ENCODE measurements around the gene TMC6. TPM values are rescaled to one million over a fixed set of nuclear protein-coding genes. Genes with fewer than 3 reads are reported as not detected.
A peak's percentile ranks its signal among the peaks of the same experiment; 100 is the strongest.

TMC6 gene
- total RNA-seq, 2 experiments from 2014 or later, result 124 to 258 TPM

DNA sequence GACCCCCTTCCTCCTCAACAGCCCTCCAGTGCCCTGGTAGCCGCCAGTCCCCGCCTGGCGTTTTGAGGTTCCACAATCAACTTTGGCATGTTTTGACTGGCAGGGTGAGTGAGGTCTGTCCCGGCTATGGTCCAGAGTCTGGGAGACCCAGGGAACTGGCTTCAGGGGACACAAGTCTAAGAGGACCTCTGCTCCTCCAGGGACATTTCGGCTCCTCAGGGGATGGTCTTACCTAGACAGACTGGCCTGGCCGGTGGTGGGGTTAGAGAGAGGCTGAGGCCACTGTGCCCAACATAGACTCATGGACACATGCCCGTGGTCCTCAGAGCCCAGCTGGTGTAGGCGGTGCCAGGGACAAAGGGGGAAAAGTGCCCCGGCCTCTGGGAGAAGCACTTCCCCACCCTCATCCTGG, 4.2 kb upstream of the TMC6 start:
- BruUV-seq (replicated peaks), result no TSS peak
- peaks cover 51% of the 10 kb centered on the region for H3K36me3 ChIP-seq (ENCODE audit: insufficient read depth, low read length)
- no peaks in the 10 kb centered on the region for H3K9me3 ChIP-seq (ENCODE audit: low read length)
- no peak for DNase-seq (ENCODE audit: low spot score)
- peak overlapping the region; percentile 91 for H3K27ac ChIP-seq (ENCODE audit: low read depth, low read length, poor library complexity, severe bottlenecking)
- TF ChIP-seq, protein P1, sequence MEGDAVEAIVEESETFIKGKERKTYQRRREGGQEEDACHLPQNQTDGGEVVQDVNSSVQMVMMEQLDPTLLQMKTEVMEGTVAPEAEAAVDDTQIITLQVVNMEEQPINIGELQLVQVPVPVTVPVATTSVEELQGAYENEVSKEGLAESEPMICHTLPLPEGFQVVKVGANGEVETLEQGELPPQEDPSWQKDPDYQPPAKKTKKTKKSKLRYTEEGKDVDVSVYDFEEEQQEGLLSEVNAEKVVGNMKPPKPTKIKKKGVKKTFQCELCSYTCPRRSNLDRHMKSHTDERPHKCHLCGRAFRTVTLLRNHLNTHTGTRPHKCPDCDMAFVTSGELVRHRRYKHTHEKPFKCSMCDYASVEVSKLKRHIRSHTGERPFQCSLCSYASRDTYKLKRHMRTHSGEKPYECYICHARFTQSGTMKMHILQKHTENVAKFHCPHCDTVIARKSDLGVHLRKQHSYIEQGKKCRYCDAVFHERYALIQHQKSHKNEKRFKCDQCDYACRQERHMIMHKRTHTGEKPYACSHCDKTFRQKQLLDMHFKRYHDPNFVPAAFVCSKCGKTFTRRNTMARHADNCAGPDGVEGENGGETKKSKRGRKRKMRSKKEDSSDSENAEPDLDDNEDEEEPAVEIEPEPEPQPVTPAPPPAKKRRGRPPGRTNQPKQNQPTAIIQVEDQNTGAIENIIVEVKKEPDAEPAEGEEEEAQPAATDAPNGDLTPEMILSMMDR (conservative IDR thresholded peaks at IDR 0.05; ENCODE audit: low read length), result no peak
- no peak for TF ChIP-seq EZH2phosphoT487 (IDR thresholded peaks at IDR 0.05; ENCODE audit: borderline replicate concordance, low read depth, low read length)
- peak overlapping the region; percentile 81 for H3K4me3 ChIP-seq (ENCODE audit: low read depth, low read length, poor library complexity, severe bottlenecking)
- H3K79me2 ChIP-seq (ENCODE audit: insufficient read depth, low read depth, low read length), result peaks cover 8% of the 10 kb centered on the region; the same call in 1 of the 2 replicates
- peak overlapping the region; percentile 96 for H3K4me2 ChIP-seq (ENCODE audit: low read length)
- no peaks in the 10 kb centered on the region for H3K9me2 ChIP-seq (ENCODE audit: insufficient read depth, low read length)
- intact Hi-C loops (cut with micrococcal nuclease; ENCODE audit: unreplicated experiment), result loop anchor here (5.0 kb wide), 2 partner anchors 120 to 1645 kb away; no protein-coding TSS in a partner anchor
- no peak overlapping the region for H2AFZ ChIP-seq (ENCODE audit: low read length)
- peaks cover 60% of the 10 kb centered on the region for H3K4me1 ChIP-seq (ENCODE audit: insufficient read depth, low read length, poor library complexity, severe bottlenecking)
- CTCF ChIA-PET (ENCODE audit: unreplicated experiment), result no interaction called here
- POLR2A ChIA-PET, result no interaction called here
- 0 out of 2 replicates have a peak, but pooled peaks cover 4% of the 10 kb centered on the region for H4K20me1 ChIP-seq (ENCODE audit: insufficient read depth, low read length)

DNA sequence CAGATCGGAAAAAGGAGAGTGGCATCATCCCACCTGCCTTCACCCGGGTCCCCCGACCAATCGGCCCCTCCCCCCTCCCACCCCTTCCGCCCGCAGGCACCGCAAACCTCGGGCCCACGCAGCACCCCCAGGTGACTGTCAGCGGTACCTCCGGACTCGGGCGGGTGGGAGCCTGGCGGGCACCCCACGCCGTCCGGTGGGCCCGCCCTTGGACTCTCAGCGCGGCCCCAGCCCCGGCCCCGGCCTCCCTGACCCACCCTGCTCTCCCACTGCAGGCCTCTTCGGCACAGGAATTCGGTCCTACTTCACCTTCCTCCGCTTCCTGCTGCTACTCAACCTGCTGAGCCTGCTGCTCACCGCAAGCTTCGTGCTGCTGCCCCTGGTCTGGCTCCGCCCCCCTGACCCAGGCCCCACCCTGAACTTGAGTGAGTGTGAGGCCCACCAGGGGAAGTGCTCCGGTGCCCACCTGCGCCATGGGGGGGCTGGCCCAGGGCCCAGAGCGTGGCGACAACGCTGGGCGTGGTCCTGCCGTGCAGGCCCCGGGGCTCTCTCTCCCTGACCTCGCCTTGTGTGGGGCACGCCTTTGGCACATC, 3.6 kb upstream of the TMC6 start:
- Histone ChIP-seq H4K20me1 (ENCODE audit: insufficient read depth, low read length) (0 out of 2 replicates have a peak, but pooled peaks cover 4% of the 10 kb centered on the region), H2AFZ (ENCODE audit: low read length) (no peak overlapping the region), H3K27ac (ENCODE audit: low read depth, low read length, poor library complexity, severe bottlenecking) (peak overlapping the region; percentile 91), H3K36me3 (ENCODE audit: insufficient read depth, low read length) (peaks cover 45% of the 10 kb centered on the region), H3K4me1 (ENCODE audit: insufficient read depth, low read length, poor library complexity, severe bottlenecking) (peaks cover 62% of the 10 kb centered on the region), H3K79me2 (ENCODE audit: insufficient read depth, low read depth, low read length) (peaks cover 8% of the 10 kb centered on the region; the same call in 1 of the 2 replicates), H3K9me3 (ENCODE audit: low read length) (no peaks in the 10 kb centered on the region), H3K4me3 (ENCODE audit: low read depth, low read length, poor library complexity, severe bottlenecking) (peak overlapping the region; percentile 81), H3K9me2 (ENCODE audit: insufficient read depth, low read length) (no peaks in the 10 kb centered on the region), H3K4me2 (ENCODE audit: low read length) (peak overlapping the region; percentile 96)
- BruUV-seq (replicated peaks), result no TSS peak
- intact Hi-C loops (cut with micrococcal nuclease; ENCODE audit: unreplicated experiment), result loop anchor here (5.0 kb wide), 2 partner anchors 120 to 1645 kb away; no protein-coding TSS in a partner anchor
- POLR2A ChIA-PET, result interaction anchor here (0.6 kb wide), 1 partner anchor 668 kb away, joined by 4 read pairs; no protein-coding TSS in a partner anchor
- CTCF ChIA-PET (ENCODE audit: unreplicated experiment), result interaction anchor here (0.6 kb wide), 1 partner anchor 108 kb away, joined by 3 read pairs; no protein-coding TSS in a partner anchor
- DNase-seq (ENCODE audit: low spot score), result peak; percentile 80
- no peak for TF ChIP-seq EZH2phosphoT487 (IDR thresholded peaks at IDR 0.05; ENCODE audit: borderline replicate concordance, low read depth, low read length)
- TF ChIP-seq, protein P1 (conservative IDR thresholded peaks at IDR 0.05; ENCODE audit: low read length), result peak; percentile 30; the same call in 1 of the 2 replicates

All from OCI-LY7 (cell line).